CD4-positive, alpha-beta memory T cell (primary cell): ENCODE measurements around the gene CHCHD3. TPM values are rescaled to one million over a fixed set of nuclear protein-coding genes. Genes with fewer than 3 reads are reported as not detected.
A peak's percentile ranks its signal among the peaks of the same experiment; 100 is the strongest.

Source experiments
- CTCF ChIA-PET: fragments of 350-600 bp; sonication (Branson Sonifier 250); formaldehyde crosslinking; loops from one replicate; lab custom pipeline; 2021; ENCODE audit warnings: inconsistent platforms; ENCODE audit not compliant: partially characterized antibody; lab: Charles Lee
- POLR2A ChIA-PET: fragments of 350-600 bp; sonication (Branson Sonifier 250); formaldehyde crosslinking; loops from one replicate; lab custom pipeline; 2021; ENCODE audit not compliant: partially characterized antibody; lab: Charles Lee
- DNase-seq, 5 donors: peaks; one replicate each; pipeline versions ENCODE4 v3.0.0 to v3.0.0-alpha.2; 2020 to 2022; ENCODE audit warnings: mixed read lengths in 1 of 5
- H3K27ac ChIP-seq: one replicate; pipeline ENCODE4 v1.7.0; 2013; ENCODE audit warnings: low read depth, low read length
- H3K27me3 ChIP-seq: 2 replicates; pipeline ENCODE4 v1.7.0; 2013; ENCODE audit warnings: mild to moderate bottlenecking, low read length, moderate library complexity; ENCODE audit not compliant: insufficient read depth
- H3K36me3 ChIP-seq: 2 replicates; pipeline ENCODE4 v1.7.0; 2013; ENCODE audit warnings: mild to moderate bottlenecking, low read length, moderate library complexity; ENCODE audit not compliant: insufficient read depth
- H3K4me1 ChIP-seq: 2 replicates; pipeline ENCODE4 v1.7.0; 2013; ENCODE audit warnings: mild to moderate bottlenecking, low read length, moderate library complexity; ENCODE audit not compliant: insufficient read depth
- H3K4me3 ChIP-seq, 2 donors: one replicate each; pipeline ENCODE4 v1.7.0; 2013; ENCODE audit warnings: low read length in 2 of 2, mild to moderate bottlenecking in 1 of 2
- H3K9me3 ChIP-seq, 2 donors: one replicate each; pipeline ENCODE4 v1.7.0; 2013; ENCODE audit warnings: low read length in 2 of 2, control low read depth in 1 of 2; ENCODE audit not compliant: control insufficient read depth in 1 of 2
- H3K27ac Mint-ChIP-seq, 7 donors: one replicate each; pipeline ENCODE4 v1.8.0; 2020 to 2021; ENCODE audit warnings: mixed read lengths in 7 of 7, mild to moderate bottlenecking in 6 of 7, inconsistent platforms in 3 of 7, moderate library complexity in 3 of 7
- H3K27me3 Mint-ChIP-seq, 2 donors: one replicate each; pipeline ENCODE4 v1.8.0; 2020 to 2021; ENCODE audit warnings: mixed read lengths in 2 of 2
- H3K36me3 Mint-ChIP-seq, 2 donors: one replicate each; pipeline ENCODE4 v1.8.0; 2020 to 2021; ENCODE audit warnings: mixed read lengths in 2 of 2, inconsistent platforms in 1 of 2, mild to moderate bottlenecking in 1 of 2
- H3K4me1 Mint-ChIP-seq, 4 donors: one replicate each; pipeline ENCODE4 v1.8.0; 2020 to 2021; ENCODE audit warnings: mixed read lengths in 4 of 4, mild to moderate bottlenecking in 1 of 4
- H3K4me3 Mint-ChIP-seq, 8 donors: one replicate each; pipeline ENCODE4 v1.8.0; 2020 to 2021; ENCODE audit warnings: mixed read lengths in 8 of 8, mild to moderate bottlenecking in 7 of 8, moderate library complexity in 6 of 8, inconsistent platforms in 3 of 8
- H3K9me3 Mint-ChIP-seq, 8 donors: one replicate each; pipeline ENCODE4 v1.8.0; 2020 to 2021; ENCODE audit warnings: mixed read lengths in 8 of 8, mild to moderate bottlenecking in 5 of 8, inconsistent platforms in 3 of 8, moderate library complexity in 1 of 8
- intact Hi-C: fragments of 100-400 bp; cut with micrococcal nuclease; formaldehyde crosslinking; loops from one replicate; pipeline ENCODE4 v1.15.1; 2023
- polyA plus RNA-seq, 2 donors: library from polyadenylated mRNA; unstranded; fragments of 300-500 nt; fragmentation: Illumina TruSeq; gene quantifications; one replicate each; pipeline ENCODE4 v1.2.3, GENCODE V29; 2021
- total RNA-seq, 2 experiments: library from RNA; stranded (reverse); gene quantifications; one replicate each; pipeline ENCODE4 v1.2.3, GENCODE V29; 2021

The CHCHD3 gene
- total and polyA plus RNA-seq, 4 experiments from 2014 or later, result 25.2 to 77.3 (median 35.6) TPM

DNA sequence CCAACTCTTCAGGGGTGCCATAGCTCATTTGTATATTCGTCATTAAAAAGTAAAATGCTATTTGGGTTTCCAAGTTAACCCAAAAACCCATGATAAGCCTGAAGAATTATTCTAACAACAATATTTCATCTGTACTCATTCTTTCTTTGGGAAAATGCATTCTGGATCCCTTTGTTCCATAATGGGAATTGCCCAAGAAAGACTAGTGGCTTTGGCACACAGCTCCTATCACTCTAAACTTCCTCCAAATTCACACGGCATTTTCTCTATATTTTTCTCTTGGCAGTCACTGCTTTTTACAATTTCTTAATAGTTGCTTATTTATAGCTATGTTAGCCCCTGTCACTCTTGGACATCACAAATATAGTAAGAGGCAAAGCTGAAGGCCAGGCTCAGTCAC, 29.1 kb downstream of the CHCHD3 start:
- ChIA-PET POLR2A (no interaction called here), CTCF (no interaction called here)
- H3K27me3 Mint-ChIP-seq, result no peaks in the 10 kb centered on the region

DNA sequence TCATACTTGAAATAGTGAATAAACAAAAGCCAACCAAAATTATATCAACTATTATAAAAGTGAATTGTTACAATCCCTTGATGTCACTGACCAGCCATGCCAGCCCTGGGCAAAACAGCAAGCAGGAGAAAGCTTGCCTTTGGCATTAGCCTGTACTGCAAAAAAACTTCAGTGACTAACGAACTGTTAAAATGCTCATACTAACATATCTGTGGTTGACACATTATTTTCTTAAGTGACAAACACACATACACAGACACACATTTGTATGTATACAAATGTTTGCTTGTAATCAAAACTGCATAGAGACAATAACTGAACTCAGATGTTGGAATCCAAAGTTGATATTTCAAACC, 29.5 kb downstream of the CHCHD3 start:
- Mint-ChIP-seq H3K9me3 (no peaks in the 10 kb centered on the region), H3K4me1 (peaks cover 30 to 44% (median 39%) of the 10 kb centered on the region in 4 donors), H3K27ac (peak overlapping the region in 1 of 7 donors; percentile 62), H3K36me3 (peaks cover 10 to 22% of the 10 kb centered on the region in 2 donors), H3K4me3 (no peak overlapping the region), H3K27me3 (no peaks in the 10 kb centered on the region)
- H3K27me3 ChIP-seq, result no peaks in the 10 kb centered on the region
- ChIA-PET CTCF (no interaction called here), POLR2A (no interaction called here)
- no peaks in the 10 kb centered on the region for H3K9me3 ChIP-seq
- H3K36me3 ChIP-seq, result no peaks in the 10 kb centered on the region
- H3K4me3 ChIP-seq, result no peak overlapping the region
- no peak overlapping the region for H3K27ac ChIP-seq
- no peak for DNase-seq
- no peaks in the 10 kb centered on the region for H3K4me1 ChIP-seq
- intact Hi-C loops, result no loop called here

More for the DNA sequence above, 29.1 kb downstream of the CHCHD3 start:
- no peak overlapping the region for H3K27ac ChIP-seq
- no peaks in the 10 kb centered on the region for H3K36me3 ChIP-seq
- no peaks in the 10 kb centered on the region for H3K27me3 ChIP-seq
- H3K36me3 Mint-ChIP-seq, result peaks cover 10 to 18% of the 10 kb centered on the region in 2 donors
- intact Hi-C loops, result no loop called here
- H3K27ac Mint-ChIP-seq, result no peak overlapping the region
- no peaks in the 10 kb centered on the region for H3K4me1 ChIP-seq
- no peaks in the 10 kb centered on the region for H3K9me3 Mint-ChIP-seq
- H3K4me3 Mint-ChIP-seq, result no peak overlapping the region
- no peak for DNase-seq
- H3K4me1 Mint-ChIP-seq, result peaks cover 30 to 45% (median 39%) of the 10 kb centered on the region in 4 donors
- H3K4me3 ChIP-seq, result no peak overlapping the region
- H3K9me3 ChIP-seq, result no peaks in the 10 kb centered on the region

DNA sequence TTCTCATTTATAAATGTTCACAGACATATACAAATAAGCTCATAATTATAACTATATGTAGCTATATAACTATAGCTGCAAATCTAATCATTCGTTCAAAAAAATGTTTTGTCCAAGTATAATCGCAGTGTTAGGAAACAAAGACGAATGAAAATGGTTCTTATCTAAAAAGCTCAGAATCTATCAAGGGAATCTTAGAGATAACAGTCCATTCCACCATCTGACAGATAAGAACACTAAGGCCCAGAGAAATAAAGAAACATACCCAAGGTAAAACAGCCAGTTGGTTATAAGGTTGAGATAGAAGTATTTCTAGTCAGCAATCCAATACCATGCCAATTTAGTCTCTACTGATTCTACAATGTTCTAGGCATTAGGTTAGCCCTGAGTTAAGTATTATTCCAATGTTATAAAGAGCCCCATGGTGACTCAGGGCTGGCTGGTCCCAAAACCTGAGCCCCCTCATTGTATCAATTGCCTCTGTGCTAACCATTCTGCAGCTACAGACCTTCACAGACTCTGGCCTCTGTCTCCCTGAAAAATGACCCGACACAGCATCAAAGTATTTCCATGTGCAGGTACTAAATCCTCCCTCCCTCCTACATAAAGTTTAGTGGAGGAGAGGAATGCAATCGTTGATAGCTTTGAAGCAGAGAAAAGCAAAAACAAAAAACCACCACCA, 30.0 kb downstream of the CHCHD3 start:
- Histone ChIP-seq H3K4me3 (no peak overlapping the region), H3K27ac (no peak overlapping the region), H3K9me3 (no peaks in the 10 kb centered on the region), H3K4me1 (no peaks in the 10 kb centered on the region), H3K27me3 (no peaks in the 10 kb centered on the region), H3K36me3 (no peaks in the 10 kb centered on the region)
- intact Hi-C loops, result no loop called here
- POLR2A ChIA-PET, result no interaction called here
- peak overlapping the region in 1 of 7 donors; percentile 62 for H3K27ac Mint-ChIP-seq
- H3K4me3 Mint-ChIP-seq, result no peak overlapping the region
- no peaks in the 10 kb centered on the region for H3K27me3 Mint-ChIP-seq
- peaks cover 28 to 39% (median 35%) of the 10 kb centered on the region in 4 donors for H3K4me1 Mint-ChIP-seq
- peaks cover 12 to 27% of the 10 kb centered on the region in 2 donors for H3K36me3 Mint-ChIP-seq
- H3K9me3 Mint-ChIP-seq, result no peaks in the 10 kb centered on the region
- CTCF ChIA-PET, result no interaction called here
- no peak for DNase-seq

DNA sequence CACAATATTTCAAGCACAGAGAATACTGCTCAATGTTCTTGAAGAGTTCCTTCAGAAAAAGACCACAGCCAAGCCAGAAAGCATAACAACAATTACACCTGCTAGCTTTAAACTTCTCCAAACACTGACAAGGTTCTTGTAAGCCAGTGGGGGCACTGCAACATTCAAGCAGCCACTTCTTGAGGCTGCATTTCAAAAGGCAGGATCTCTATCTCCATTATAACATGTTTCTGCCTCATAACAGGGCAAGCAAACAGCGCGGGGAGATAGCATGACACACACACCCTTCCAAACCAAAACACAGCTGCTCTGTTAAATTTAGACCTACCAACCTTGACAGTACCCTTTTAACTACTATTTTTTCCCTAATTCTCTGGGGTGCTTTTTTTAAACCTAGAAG, 30.8 kb downstream of the CHCHD3 start:
- ChIA-PET CTCF (no interaction called here), POLR2A (no interaction called here)
- H3K4me3 Mint-ChIP-seq, result no peak overlapping the region
- peaks cover 24 to 31% (median 29%) of the 10 kb centered on the region in 4 donors for H3K4me1 Mint-ChIP-seq
- H3K27ac Mint-ChIP-seq, result peak overlapping the region in 1 of 7 donors; percentile 67
- H3K9me3 Mint-ChIP-seq, result no peaks in the 10 kb centered on the region
- H3K27me3 Mint-ChIP-seq, result no peaks in the 10 kb centered on the region
- H3K4me3 ChIP-seq, result no peak overlapping the region
- H3K9me3 ChIP-seq, result no peaks in the 10 kb centered on the region
- peaks cover 12 to 34% of the 10 kb centered on the region in 2 donors for H3K36me3 Mint-ChIP-seq
- DNase-seq, result no peak
- intact Hi-C loops, result no loop called here
- no peaks in the 10 kb centered on the region for H3K27me3 ChIP-seq
- H3K4me1 ChIP-seq, result no peaks in the 10 kb centered on the region
- H3K36me3 ChIP-seq, result no peaks in the 10 kb centered on the region
- no peak overlapping the region for H3K27ac ChIP-seq

DNA sequence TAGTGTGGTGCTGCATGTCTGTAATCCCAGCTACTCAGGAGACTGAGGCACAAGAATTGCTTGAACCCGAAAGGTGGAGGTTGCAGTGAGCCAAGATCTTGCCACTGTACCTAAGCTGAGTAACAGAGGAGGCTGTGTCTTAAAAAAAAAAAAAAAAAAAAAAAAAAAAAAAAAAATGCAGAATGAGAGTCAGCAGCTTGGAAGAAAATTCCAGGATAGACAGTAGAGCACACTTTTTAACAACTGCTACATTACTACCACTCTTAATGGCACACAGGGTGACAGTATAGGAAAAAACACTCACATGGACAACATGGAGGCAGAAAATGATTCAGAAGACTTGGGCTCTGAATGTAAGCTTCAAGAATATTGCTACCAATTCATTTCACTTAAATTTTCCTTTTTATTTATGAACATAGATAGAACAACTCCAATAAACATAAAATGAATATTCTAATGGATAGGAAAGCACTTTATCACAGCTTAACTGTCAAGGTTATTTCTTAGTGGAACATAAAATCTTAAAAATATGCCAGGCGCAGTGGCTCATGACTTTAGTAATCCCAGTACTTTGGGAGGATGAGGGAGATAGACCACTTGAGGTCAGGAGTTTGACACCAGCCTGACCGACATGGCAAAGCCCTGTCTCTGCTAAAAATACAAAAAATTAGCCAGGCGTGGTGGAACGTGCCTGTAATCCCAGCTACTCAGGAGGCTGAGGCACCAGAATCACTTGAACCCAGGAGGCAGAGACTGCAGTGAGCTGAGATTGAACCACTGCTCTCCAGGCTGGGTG, 31.5 kb downstream of the CHCHD3 start:
- POLR2A ChIA-PET, result no interaction called here

DNA sequence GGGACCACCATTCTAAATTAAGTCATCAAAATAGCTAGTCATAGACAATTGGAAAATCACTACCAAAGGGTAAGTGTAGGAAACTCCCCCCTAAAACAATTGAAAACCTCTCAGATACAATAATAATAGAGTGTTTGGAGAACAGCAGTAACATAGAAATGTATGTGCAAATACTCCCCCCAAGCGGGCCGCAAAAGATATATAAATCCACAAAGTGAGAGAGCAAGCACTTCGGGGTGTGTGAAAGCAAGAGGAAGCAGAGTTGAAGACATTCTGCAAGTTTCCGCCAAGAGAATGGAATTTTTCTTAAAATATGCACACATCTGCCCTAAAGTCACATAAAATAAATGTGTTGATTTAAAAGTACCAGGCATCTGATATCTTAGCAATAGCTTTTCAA, 33.3 kb downstream of the CHCHD3 start:
- H3K4me3 ChIP-seq, result no peak overlapping the region
- intact Hi-C loops, result no loop called here

More for the DNA sequence above, 31.5 kb downstream of the CHCHD3 start:
- Histone ChIP-seq H3K27ac (no peak overlapping the region), H3K4me1 (no peaks in the 10 kb centered on the region), H3K36me3 (no peaks in the 10 kb centered on the region), H3K9me3 (no peaks in the 10 kb centered on the region), H3K4me3 (no peak overlapping the region), H3K27me3 (no peaks in the 10 kb centered on the region)
- H3K4me3 Mint-ChIP-seq, result no peak overlapping the region
- no peaks in the 10 kb centered on the region for H3K9me3 Mint-ChIP-seq
- intact Hi-C loops, result no loop called here
- H3K4me1 Mint-ChIP-seq, result peaks cover 23 to 30% (median 28%) of the 10 kb centered on the region in 4 donors
- CTCF ChIA-PET, result no interaction called here
- H3K27ac Mint-ChIP-seq, result no peak overlapping the region
- no peaks in the 10 kb centered on the region for H3K27me3 Mint-ChIP-seq
- no peak for DNase-seq
- peaks cover 17 to 40% of the 10 kb centered on the region in 2 donors for H3K36me3 Mint-ChIP-seq

DNA sequence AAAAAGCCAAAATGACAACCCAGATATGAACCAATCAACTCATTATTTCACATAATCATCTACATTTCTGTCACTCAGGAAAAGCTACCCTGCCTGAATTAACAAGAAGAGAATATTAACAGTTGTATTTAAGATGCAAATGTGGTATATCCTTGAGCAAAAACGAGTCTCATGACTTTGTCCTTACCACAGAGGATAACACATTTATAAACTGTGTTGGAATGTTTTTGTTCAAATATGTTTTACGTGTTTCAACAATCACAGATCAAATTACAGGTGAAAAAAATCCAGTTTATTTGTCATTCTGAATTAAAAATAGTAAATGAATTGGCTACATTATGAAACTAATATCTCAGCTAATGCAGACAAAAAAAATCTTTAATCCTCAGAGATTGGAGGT, 34.6 kb downstream of the CHCHD3 start:
- Histone ChIP-seq H3K27me3 (no peaks in the 10 kb centered on the region), H3K4me3 (no peak overlapping the region), H3K36me3 (no peaks in the 10 kb centered on the region), H3K9me3 (no peaks in the 10 kb centered on the region), H3K27ac (no peak overlapping the region), H3K4me1 (no peaks in the 10 kb centered on the region)
- Mint-ChIP-seq H3K27me3 (no peaks in the 10 kb centered on the region), H3K36me3 (peaks cover 18 to 48% of the 10 kb centered on the region in 2 donors), H3K4me1 (peaks cover 14 to 19% (median 17%) of the 10 kb centered on the region in 4 donors), H3K4me3 (no peak overlapping the region), H3K27ac (no peak overlapping the region), H3K9me3 (no peaks in the 10 kb centered on the region)
- intact Hi-C loops, result no loop called here
- ChIA-PET CTCF (no interaction called here), POLR2A (no interaction called here)
- DNase-seq, result no peak

More for the DNA sequence above, 33.3 kb downstream of the CHCHD3 start:
- Mint-ChIP-seq H3K4me1 (peaks cover 24 to 30% (median 25%) of the 10 kb centered on the region in 4 donors), H3K27me3 (no peaks in the 10 kb centered on the region), H3K27ac (no peak overlapping the region), H3K4me3 (no peak overlapping the region), H3K9me3 (no peaks in the 10 kb centered on the region), H3K36me3 (peaks cover 18 to 47% of the 10 kb centered on the region in 2 donors)
- Histone ChIP-seq H3K4me1 (no peaks in the 10 kb centered on the region), H3K36me3 (no peaks in the 10 kb centered on the region), H3K27me3 (no peaks in the 10 kb centered on the region), H3K9me3 (no peaks in the 10 kb centered on the region), H3K27ac (no peak overlapping the region)
- ChIA-PET CTCF (no interaction called here), POLR2A (no interaction called here)
- no peak for DNase-seq
